ENCODE data around the gene CPS1. TPM values are rescaled to one million over a fixed set of nuclear protein-coding genes. Genes with fewer than 3 reads are reported as not detected.

CPS1 gene
- total RNA-seq, 1 experiment from 2014 or later = 0.84 TPM

- Mint-ChIP-seq H3K4me1 (ENCODE audit: low read depth, unreplicated experiment) (peaks cover 7% of the 10 kb centered on the region), H3K27me3 (ENCODE audit: insufficient read depth, unreplicated experiment) (no peaks in the 10 kb centered on the region), H3K36me3 (ENCODE audit: insufficient read depth, unreplicated experiment) (no peaks in the 10 kb centered on the region), H3K9me3 (ENCODE audit: unreplicated experiment) (no peaks in the 10 kb centered on the region), H3K4me3 (ENCODE audit: unreplicated experiment) (no peak overlapping the region), H3K27ac (ENCODE audit: unreplicated experiment) (no peak overlapping the region)
- H3K36me3 ChIP-seq (ENCODE audit: control insufficient read depth, insufficient read depth, low read length) = no peaks in the 10 kb centered on the region
- intact Hi-C loops (cut with micrococcal nuclease; ENCODE audit: unreplicated experiment) = no loop called here
- no peaks in the 10 kb centered on the region for H3K4me1 ChIP-seq
- ChIA-PET CTCF (no interaction called here), POLR2A (no interaction called here)
- no peak overlapping the region for H3K4me3 ChIP-seq (ENCODE audit: low read depth, low read length)
- no TSS peak for BruUV-seq (replicated peaks)
- H3K27me3 ChIP-seq (replicated peaks; ENCODE audit: control insufficient read depth, insufficient read depth, low read length) = no peaks in the 10 kb centered on the region
- H3K9me3 ChIP-seq = no peaks in the 10 kb centered on the region
- TF ChIP-seq CTCF (IDR thresholded peaks at IDR 0.05; ENCODE audit: insufficient read depth in 1 of 2, low read depth in 1 of 2, low read length in 1 of 2, severe bottlenecking in 1 of 2, unreplicated experiment in 1 of 2) = no peak
- DNase-seq = no peak
Observed at GRCh38 chr2:210546424-210547208, 9.8 kb upstream of the CPS1 start.

DNA sequence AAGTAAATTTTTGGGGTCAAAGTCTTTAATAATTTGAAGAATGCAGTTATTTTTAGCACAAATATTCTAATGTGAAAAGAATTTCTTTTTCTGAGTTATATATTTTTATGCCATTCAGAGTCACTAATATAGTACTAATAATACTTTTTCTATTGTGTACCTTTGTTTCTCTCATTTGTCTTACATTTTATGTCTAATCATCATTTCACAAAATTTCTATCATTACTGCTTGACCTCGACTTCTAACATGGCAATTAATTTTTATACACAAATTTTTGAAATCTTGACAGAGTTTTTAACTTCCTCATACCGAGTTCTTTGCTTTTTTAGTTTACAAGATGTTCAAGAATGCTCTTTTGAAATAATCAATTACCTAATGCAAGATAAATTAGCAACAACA, 8.4 kb upstream of the CPS1 start:
- BruUV-seq (replicated peaks) = no TSS peak
- H3K9me3 ChIP-seq = no peaks in the 10 kb centered on the region
- no peak overlapping the region for H3K4me3 Mint-ChIP-seq (ENCODE audit: unreplicated experiment)
- H3K36me3 ChIP-seq (ENCODE audit: control insufficient read depth, insufficient read depth, low read length) = no peaks in the 10 kb centered on the region
- no peaks in the 10 kb centered on the region for H3K27me3 Mint-ChIP-seq (ENCODE audit: insufficient read depth, unreplicated experiment)
- intact Hi-C loops (cut with micrococcal nuclease; ENCODE audit: unreplicated experiment) = no loop called here
- no peaks in the 10 kb centered on the region for H3K36me3 Mint-ChIP-seq (ENCODE audit: insufficient read depth, unreplicated experiment)
- no peak for DNase-seq
- CTCF ChIA-PET = no interaction called here
- peaks cover 7% of the 10 kb centered on the region for H3K4me1 Mint-ChIP-seq (ENCODE audit: low read depth, unreplicated experiment)
- no peak for TF ChIP-seq CTCF (IDR thresholded peaks at IDR 0.05; ENCODE audit: insufficient read depth in 1 of 2, low read depth in 1 of 2, low read length in 1 of 2, severe bottlenecking in 1 of 2, unreplicated experiment in 1 of 2)
- no peaks in the 10 kb centered on the region for H3K9me3 Mint-ChIP-seq (ENCODE audit: unreplicated experiment)
- H3K27ac Mint-ChIP-seq (ENCODE audit: unreplicated experiment) = no peak overlapping the region
- no peak overlapping the region for H3K4me3 ChIP-seq (ENCODE audit: low read depth, low read length)
- H3K27me3 ChIP-seq (replicated peaks; ENCODE audit: control insufficient read depth, insufficient read depth, low read length) = no peaks in the 10 kb centered on the region
- POLR2A ChIA-PET = no interaction called here
- no peaks in the 10 kb centered on the region for H3K4me1 ChIP-seq

DNA sequence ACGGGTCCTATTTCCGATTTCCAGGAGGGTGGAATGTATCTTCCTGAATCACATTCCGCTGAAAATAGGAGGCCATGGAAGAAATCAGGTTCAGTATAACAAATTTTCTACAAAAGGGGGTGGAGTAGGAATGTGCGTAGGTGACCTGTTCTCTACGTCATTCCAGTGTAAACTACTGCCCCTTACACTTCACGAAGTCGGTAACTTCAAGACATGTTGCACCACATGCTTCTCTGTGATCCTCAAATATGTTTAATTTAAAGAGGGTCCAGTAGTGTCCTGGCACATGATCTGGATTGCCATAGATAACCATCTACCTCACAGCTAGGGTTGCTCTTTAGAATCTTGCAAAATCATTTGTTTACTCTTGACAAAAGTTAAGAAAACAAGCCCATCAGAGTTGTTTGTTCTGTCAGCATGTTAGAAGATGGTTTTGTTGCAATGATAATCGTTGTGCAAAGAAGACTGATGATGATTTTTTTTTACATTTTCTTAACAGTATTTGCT, 7.5 kb upstream of the CPS1 start:
- H3K27me3 ChIP-seq (replicated peaks; ENCODE audit: control insufficient read depth, insufficient read depth, low read length) = no peaks in the 10 kb centered on the region
- Mint-ChIP-seq H3K4me1 (ENCODE audit: low read depth, unreplicated experiment) (peaks cover 7% of the 10 kb centered on the region), H3K27ac (ENCODE audit: unreplicated experiment) (no peak overlapping the region), H3K36me3 (ENCODE audit: insufficient read depth, unreplicated experiment) (no peaks in the 10 kb centered on the region), H3K9me3 (ENCODE audit: unreplicated experiment) (no peaks in the 10 kb centered on the region), H3K27me3 (ENCODE audit: insufficient read depth, unreplicated experiment) (no peaks in the 10 kb centered on the region), H3K4me3 (ENCODE audit: unreplicated experiment) (no peak overlapping the region)
- H3K4me1 ChIP-seq = no peaks in the 10 kb centered on the region
- peak in 1 of 2 experiments; percentile 18 for DNase-seq
- no peaks in the 10 kb centered on the region for H3K9me3 ChIP-seq
- no peak overlapping the region for H3K4me3 ChIP-seq (ENCODE audit: low read depth, low read length)
- ChIA-PET POLR2A (no interaction called here), CTCF (no interaction called here)
- intact Hi-C loops (cut with micrococcal nuclease; ENCODE audit: unreplicated experiment) = loop anchor here (1.0 kb wide), 1 partner anchor 46 kb away; no protein-coding TSS in a partner anchor
- no peak for TF ChIP-seq CTCF (IDR thresholded peaks at IDR 0.05; ENCODE audit: insufficient read depth in 1 of 2, low read depth in 1 of 2, low read length in 1 of 2, severe bottlenecking in 1 of 2, unreplicated experiment in 1 of 2)
- H3K36me3 ChIP-seq (ENCODE audit: control insufficient read depth, insufficient read depth, low read length) = no peaks in the 10 kb centered on the region
- no TSS peak for BruUV-seq (replicated peaks)

Measured in Caco-2 (cell line).